ENCODE results near the gene MRM2. TPM values are rescaled to one million over a fixed set of nuclear protein-coding genes. Genes with fewer than 3 reads are reported as not detected.
A peak's percentile ranks its signal among the peaks of the same experiment; 100 is the strongest.

MRM2 gene
- total RNA-seq, 4 donors from 2014 or later: 8.1 to 19.0 (median 13.0) TPM

- Histone ChIP-seq H3K36me3 (peaks cover 0 to 43% (median 0%) of the 10 kb centered on the region in 3 donors), H3K4me1 (no peaks in the 10 kb centered on the region), H3K4me3 (no peak overlapping the region), H3K27ac (no peak overlapping the region), H3K9me3 (no peaks in the 10 kb centered on the region), H3K27me3 (no peaks in the 10 kb centered on the region)
- TF ChIP-seq, protein P1, sequence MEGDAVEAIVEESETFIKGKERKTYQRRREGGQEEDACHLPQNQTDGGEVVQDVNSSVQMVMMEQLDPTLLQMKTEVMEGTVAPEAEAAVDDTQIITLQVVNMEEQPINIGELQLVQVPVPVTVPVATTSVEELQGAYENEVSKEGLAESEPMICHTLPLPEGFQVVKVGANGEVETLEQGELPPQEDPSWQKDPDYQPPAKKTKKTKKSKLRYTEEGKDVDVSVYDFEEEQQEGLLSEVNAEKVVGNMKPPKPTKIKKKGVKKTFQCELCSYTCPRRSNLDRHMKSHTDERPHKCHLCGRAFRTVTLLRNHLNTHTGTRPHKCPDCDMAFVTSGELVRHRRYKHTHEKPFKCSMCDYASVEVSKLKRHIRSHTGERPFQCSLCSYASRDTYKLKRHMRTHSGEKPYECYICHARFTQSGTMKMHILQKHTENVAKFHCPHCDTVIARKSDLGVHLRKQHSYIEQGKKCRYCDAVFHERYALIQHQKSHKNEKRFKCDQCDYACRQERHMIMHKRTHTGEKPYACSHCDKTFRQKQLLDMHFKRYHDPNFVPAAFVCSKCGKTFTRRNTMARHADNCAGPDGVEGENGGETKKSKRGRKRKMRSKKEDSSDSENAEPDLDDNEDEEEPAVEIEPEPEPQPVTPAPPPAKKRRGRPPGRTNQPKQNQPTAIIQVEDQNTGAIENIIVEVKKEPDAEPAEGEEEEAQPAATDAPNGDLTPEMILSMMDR (IDR thresholded peaks at IDR 0.05): no peak
- no peak for TF ChIP-seq POLR2A (IDR thresholded peaks at IDR 0.05)
- DNase-seq: no peak
Measured at GRCh38 chr7:2209961-2210323, 32.1 kb downstream of the MRM2 start.

DNA sequence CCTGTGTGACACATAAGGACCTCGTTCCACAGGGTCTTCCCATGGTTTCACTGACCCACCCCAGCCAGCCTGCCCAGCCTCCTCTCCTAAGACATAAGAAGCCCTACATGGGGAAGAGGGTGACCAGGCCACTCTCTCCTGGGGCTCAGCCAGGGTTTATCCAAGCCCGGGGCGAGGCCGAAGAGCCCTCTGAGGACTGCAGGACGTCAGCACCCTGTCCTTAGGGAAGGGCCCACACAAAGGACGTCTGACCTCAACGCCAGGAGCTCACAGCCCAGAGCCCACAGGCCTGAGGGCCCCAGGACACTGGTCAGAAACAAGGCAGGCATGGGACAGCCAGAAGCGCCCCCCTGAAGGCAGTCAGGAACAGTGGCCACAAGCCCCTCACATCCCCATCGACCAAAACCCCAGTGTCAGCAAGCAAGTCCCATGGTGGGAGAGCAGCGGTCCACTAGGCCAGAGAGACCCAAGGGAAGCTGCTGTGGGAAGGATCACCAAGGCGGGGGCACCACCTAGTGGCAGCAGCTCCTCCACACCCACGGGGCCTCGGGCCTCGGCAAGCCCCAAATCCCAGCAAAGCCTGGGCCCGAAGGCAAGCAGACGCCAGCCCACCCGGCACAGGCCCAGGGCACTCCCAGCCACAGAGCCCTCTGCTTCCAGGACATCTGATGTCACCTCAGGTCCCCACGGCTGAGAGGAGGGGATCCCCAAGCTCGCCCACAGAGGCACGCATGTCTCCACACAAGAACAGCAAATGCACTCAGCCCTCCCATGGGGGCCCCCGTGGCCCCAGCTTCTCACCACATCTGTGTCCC is 32.7 kb downstream of the MRM2 start:
- Histone ChIP-seq H3K4me1 (no peaks in the 10 kb centered on the region), H3K27me3 (no peaks in the 10 kb centered on the region), H3K4me3 (no peak overlapping the region), H3K9me3 (no peaks in the 10 kb centered on the region), H3K27ac (no peak overlapping the region), H3K36me3 (peaks cover 0 to 38% (median 0%) of the 10 kb centered on the region in 3 donors)
- DNase-seq: peak; percentile 60 to 77 (median 70)
- TF ChIP-seq POLR2A (IDR thresholded peaks at IDR 0.05): no peak
- TF ChIP-seq, protein P1 (IDR thresholded peaks at IDR 0.05): peak; percentile 37 to 62 (median 56)

- TF ChIP-seq POLR2A (IDR thresholded peaks at IDR 0.05): no peak
- TF ChIP-seq, protein P1 (IDR thresholded peaks at IDR 0.05): no peak
- no peaks in the 10 kb centered on the region for H3K4me1 ChIP-seq
- no peak overlapping the region for H3K27ac ChIP-seq
- H3K27me3 ChIP-seq: no peaks in the 10 kb centered on the region
- no peak overlapping the region for H3K4me3 ChIP-seq
- H3K9me3 ChIP-seq: no peaks in the 10 kb centered on the region
- H3K36me3 ChIP-seq: peaks cover 0 to 31% (median 0%) of the 10 kb centered on the region in 3 donors
- DNase-seq: no peak
Measured at GRCh38 chr7:2208712-2209111, 33.3 kb downstream of the MRM2 start.

DNA sequence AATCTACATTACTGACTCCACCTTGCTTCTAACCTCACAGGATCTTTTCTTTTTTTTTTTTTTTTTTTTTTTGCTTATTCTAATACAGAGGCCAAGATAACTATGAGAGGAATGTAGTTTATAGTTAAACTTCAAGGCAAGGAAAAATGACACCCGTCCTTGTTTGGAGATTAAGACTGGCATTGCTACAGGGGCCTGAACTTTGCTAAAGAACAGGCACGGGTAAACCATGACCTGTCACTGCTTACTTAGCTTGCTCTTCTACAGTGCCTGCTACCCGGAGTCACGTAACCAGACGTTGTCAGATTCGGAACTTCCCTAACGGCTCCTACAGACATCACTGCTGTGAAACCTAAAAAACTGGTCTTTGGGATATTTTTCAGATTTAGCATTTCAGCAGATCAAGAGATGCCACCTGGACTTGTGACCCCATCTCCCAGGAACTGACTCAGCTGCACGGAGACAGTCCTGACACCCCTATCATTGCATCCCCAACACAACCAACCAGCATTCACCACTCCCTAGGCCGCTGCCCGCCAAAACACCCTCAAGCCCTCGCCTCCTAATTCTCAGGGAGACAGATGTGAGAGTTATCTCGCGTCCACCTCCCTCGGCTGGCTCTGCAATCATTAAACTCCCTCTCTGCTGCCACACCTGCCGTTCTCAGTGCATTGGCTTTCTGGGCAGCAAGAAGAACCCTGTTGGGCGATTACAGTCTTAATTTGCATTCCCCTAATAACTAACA is 36.8 kb downstream of the MRM2 start:
- Histone ChIP-seq H3K4me3 (no peak overlapping the region), H3K27me3 (no peaks in the 10 kb centered on the region), H3K27ac (no peak overlapping the region), H3K36me3 (peaks cover 0 to 16% (median 0%) of the 10 kb centered on the region in 3 donors), H3K9me3 (no peaks in the 10 kb centered on the region), H3K4me1 (no peaks in the 10 kb centered on the region)
- no peak for DNase-seq
- TF ChIP-seq POLR2A (IDR thresholded peaks at IDR 0.05): no peak
- TF ChIP-seq, protein P1 (IDR thresholded peaks at IDR 0.05): no peak

GRCh38 chr7:2204446-2204845 is 37.6 kb downstream of the MRM2 start:
- no peaks in the 10 kb centered on the region for H3K4me1 ChIP-seq
- no peaks in the 10 kb centered on the region for H3K9me3 ChIP-seq
- peaks cover 0 to 24% (median 0%) of the 10 kb centered on the region in 3 donors for H3K36me3 ChIP-seq
- TF ChIP-seq POLR2A (IDR thresholded peaks at IDR 0.05): no peak
- TF ChIP-seq, protein P1 (IDR thresholded peaks at IDR 0.05): no peak
- no peak overlapping the region for H3K27ac ChIP-seq
- no peak overlapping the region for H3K4me3 ChIP-seq
- no peak for DNase-seq
- no peaks in the 10 kb centered on the region for H3K27me3 ChIP-seq

All from Peyer's patch (tissue), 4 donors.